Gastroesophageal sphincter (tissue), 4 donors: ENCODE measurements around the gene CNPY2. TPM values are rescaled to one million over a fixed set of nuclear protein-coding genes. Genes with fewer than 3 reads are reported as not detected.
"Not testable (repeated sequence)": the region's sequence is repeated elsewhere in the genome, so short reads cannot be mapped to it uniquely, and the experiment has no call there.

Source experiments
- ATAC-seq: fragments of 150-250 bp; one replicate; pipeline ENCODE4 v1.9.1; 2016; ENCODE audit warnings: mild to moderate bottlenecking, moderate library complexity
- H3K27ac ChIP-seq, 4 donors: fragments of 200-600 bp; sonication (generic) in 3 of 4; 1 replicate in 3 of 4; 2 replicates in 1 of 4; pipeline ENCODE4 v1.5.1; 2016 to 2019
- H3K27me3 ChIP-seq: fragments of 200-600 bp; sonication (generic); one replicate; pipeline ENCODE4 v1.5.1; 2019
- H3K36me3 ChIP-seq, 2 donors: fragments of 200-600 bp; sonication (generic); one replicate each; pipeline ENCODE4 v1.5.1; 2019; ENCODE audit warnings: control low read depth in 1 of 2
- H3K4me1 ChIP-seq, 3 donors: fragments of 200-600 bp; sonication (generic); 1 replicate in 2 of 3; 2 replicates in 1 of 3; pipeline ENCODE4 v1.5.1; 2016 to 2019; ENCODE audit warnings: control low read depth in 2 of 3
- H3K4me3 ChIP-seq, 2 donors: fragments of 200-600 bp; sonication (generic); one replicate each; pipeline ENCODE4 v1.5.1; 2019; ENCODE audit warnings: mild to moderate bottlenecking in 1 of 2, moderate library complexity in 1 of 2
- H3K9me3 ChIP-seq, 3 donors: fragments of 200-600 bp; sonication (generic); one replicate each; pipeline ENCODE4 v1.5.1; 2017 to 2019; ENCODE audit warnings: control low read depth in 2 of 3
- EP300 ChIP-seq: sonication (generic); formaldehyde crosslinking; IDR thresholded peaks from one replicate; pipeline ENCODE4 v1.6.1; 2017; ENCODE audit warnings: antibody characterized with exemption, mild to moderate bottlenecking
- POLR2A ChIP-seq, 2 donors: fragments of 450-650 bp; IDR thresholded peaks; one replicate each; pipeline ENCODE4 v1.6.1; 2017; ENCODE audit warnings: antibody characterized with exemption in 2 of 2, mild to moderate bottlenecking in 2 of 2, moderate library complexity in 1 of 2
- POLR2AphosphoS5 ChIP-seq: sonication (generic); formaldehyde crosslinking; IDR thresholded peaks from one replicate; pipeline ENCODE4 v1.6.1; 2017; ENCODE audit warnings: antibody characterized with exemption
- WGBS, 2 donors: methylation state at CpG; one replicate each; pipeline ENCODE4 v1.1.5; 2018; ENCODE audit warnings: low coverage in 1 of 2; 5-methylcytosine and 5-hydroxymethylcytosine counted together
- total RNA-seq, 4 donors: library from RNA; depleted of rRNA; stranded (reverse); fragments of >200 nt; gene quantifications; one replicate each; pipeline ENCODE4 v1.1.0, GENCODE V29; 2016
- TF ChIP-seq, protein P1 (sequence below), 4 experiments: fragments of 200-600 bp in 2 of 4; fragments of 450-650 bp in 2 of 4; sonication (generic) in 1 of 4; IDR thresholded peaks; one replicate each; pipeline ENCODE4 v1.5.1; 2017 to 2019; ENCODE audit warnings: antibody characterized with exemption in 4 of 4, mild to moderate bottlenecking in 2 of 4, moderate library complexity in 2 of 4

CNPY2 gene
- total RNA-seq, 4 donors from 2014 or later, result 55.7 to 82.0 (median 65.2) TPM

DNA sequence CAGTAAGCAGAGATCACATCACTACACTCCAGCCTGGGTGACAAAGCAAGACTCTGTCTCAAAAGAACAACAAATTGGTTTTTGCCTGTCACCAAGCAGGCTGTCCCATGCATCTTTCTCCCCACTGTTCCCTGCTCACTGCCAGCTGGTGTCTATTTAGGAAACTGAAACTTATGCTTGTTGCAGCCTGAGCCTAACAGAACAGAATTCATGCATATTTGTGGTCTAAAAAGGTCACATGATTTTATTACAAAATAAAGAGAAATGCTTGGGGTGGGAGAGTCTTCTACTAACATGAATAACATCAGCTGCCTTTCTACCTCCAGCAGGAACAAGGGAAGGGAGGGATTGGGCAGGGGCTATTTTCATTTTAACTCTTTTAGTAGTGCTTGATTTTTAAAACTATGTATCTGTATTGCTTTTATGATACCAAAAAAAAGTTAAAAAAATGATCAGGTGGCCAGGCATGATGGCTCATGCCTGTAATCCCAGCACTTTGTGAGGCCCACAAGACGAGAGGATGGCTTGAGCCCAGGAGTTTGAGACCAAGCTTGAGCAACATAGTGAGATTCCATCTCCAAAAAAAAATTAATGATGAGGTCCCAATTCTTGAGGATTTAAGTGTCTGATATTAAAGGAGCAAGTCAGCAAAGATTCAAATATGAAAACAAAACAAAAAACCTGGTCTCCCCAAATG is 43.2 kb upstream of the CNPY2 start:
- no peaks in the 10 kb centered on the region for H3K9me3 ChIP-seq
- ATAC-seq, result no peak
- H3K4me1 ChIP-seq, result peaks cover 7 to 31% (median 9%) of the 10 kb centered on the region in 3 donors
- TF ChIP-seq, protein P1, sequence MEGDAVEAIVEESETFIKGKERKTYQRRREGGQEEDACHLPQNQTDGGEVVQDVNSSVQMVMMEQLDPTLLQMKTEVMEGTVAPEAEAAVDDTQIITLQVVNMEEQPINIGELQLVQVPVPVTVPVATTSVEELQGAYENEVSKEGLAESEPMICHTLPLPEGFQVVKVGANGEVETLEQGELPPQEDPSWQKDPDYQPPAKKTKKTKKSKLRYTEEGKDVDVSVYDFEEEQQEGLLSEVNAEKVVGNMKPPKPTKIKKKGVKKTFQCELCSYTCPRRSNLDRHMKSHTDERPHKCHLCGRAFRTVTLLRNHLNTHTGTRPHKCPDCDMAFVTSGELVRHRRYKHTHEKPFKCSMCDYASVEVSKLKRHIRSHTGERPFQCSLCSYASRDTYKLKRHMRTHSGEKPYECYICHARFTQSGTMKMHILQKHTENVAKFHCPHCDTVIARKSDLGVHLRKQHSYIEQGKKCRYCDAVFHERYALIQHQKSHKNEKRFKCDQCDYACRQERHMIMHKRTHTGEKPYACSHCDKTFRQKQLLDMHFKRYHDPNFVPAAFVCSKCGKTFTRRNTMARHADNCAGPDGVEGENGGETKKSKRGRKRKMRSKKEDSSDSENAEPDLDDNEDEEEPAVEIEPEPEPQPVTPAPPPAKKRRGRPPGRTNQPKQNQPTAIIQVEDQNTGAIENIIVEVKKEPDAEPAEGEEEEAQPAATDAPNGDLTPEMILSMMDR (IDR thresholded peaks at IDR 0.05), result no peak
- no peak for TF ChIP-seq EP300
- no peaks in the 10 kb centered on the region for H3K27me3 ChIP-seq
- H3K4me3 ChIP-seq, result peak overlapping the region; percentile 62 to 89
- H3K36me3 ChIP-seq, result peaks cover 0 to 27% of the 10 kb centered on the region in 2 donors
- WGBS, 2 donors, result 0 to 17% methylated on average over 1 of the region's 1 CpG
- H3K27ac ChIP-seq, result peak overlapping the region; percentile 6 to 92 (median 92)

DNA sequence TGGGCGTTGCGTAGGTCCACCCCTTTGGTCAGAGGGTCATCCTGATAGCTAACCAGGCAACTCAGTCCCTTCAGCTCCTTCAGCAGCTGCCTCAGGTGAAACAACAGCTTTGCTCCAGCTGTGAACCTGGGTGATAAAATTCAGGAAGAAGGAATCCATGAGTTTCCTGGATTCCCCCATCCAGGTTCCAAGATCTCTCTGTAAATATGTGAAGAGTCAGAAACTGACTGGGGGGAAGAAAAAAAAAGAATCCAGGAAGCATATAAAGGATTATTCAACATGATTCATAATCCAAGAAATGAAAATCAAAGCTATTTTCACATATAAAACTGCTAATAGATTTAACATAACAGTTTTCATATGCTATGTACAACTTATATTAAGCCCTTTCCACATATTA is 35.5 kb upstream of the CNPY2 start:
- WGBS, 2 donors, result no CpG with 5 or more reads among the region's 2 CpGs
- no peaks in the 10 kb centered on the region for H3K9me3 ChIP-seq
- no peak overlapping the region for H3K27ac ChIP-seq
- H3K27me3 ChIP-seq, result no peaks in the 10 kb centered on the region
- no peak overlapping the region for H3K4me3 ChIP-seq
- H3K36me3 ChIP-seq, result peaks cover 0 to 100% of the 10 kb centered on the region in 2 donors
- TF ChIP-seq, protein P1 (IDR thresholded peaks at IDR 0.05), result no peak
- TF ChIP-seq POLR2A (IDR thresholded peaks at IDR 0.05) (no peak), POLR2AphosphoS5 (no peak), EP300 (no peak)
- no peak for ATAC-seq
- no peaks in the 10 kb centered on the region for H3K4me1 ChIP-seq

DNA sequence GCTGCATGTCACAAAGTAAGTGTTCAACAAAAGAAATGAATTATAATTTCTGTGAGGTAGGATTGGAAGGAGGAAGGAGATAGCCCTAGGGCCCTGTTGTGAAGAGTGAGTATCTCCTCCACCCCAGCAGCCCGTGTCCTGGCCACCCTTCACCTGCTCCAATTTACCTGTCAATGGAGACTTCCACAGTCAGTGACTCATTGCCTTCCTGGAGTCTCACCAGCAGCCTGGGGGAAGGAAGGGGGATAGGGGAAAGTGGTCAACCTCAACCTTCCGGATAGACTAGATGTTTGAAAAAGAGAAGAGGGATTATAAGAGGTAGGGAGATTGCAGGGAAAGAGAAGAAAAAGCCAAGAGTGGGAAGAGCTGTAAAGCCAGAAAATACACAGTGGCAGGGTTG is 34.9 kb upstream of the CNPY2 start:
- Histone ChIP-seq H3K27me3 (no peaks in the 10 kb centered on the region), H3K4me1 (no peaks in the 10 kb centered on the region), H3K27ac (no peak overlapping the region), H3K36me3 (peaks cover 0 to 100% of the 10 kb centered on the region in 2 donors), H3K4me3 (no peak overlapping the region), H3K9me3 (no peaks in the 10 kb centered on the region)
- TF ChIP-seq EP300 (no peak), POLR2AphosphoS5 (no peak), POLR2A (IDR thresholded peaks at IDR 0.05) (no peak)
- TF ChIP-seq, protein P1 (IDR thresholded peaks at IDR 0.05), result no peak
- no peak for ATAC-seq
- WGBS, 2 donors, result 86 to 88% methylated on average over 1 of the region's 2 CpGs

DNA sequence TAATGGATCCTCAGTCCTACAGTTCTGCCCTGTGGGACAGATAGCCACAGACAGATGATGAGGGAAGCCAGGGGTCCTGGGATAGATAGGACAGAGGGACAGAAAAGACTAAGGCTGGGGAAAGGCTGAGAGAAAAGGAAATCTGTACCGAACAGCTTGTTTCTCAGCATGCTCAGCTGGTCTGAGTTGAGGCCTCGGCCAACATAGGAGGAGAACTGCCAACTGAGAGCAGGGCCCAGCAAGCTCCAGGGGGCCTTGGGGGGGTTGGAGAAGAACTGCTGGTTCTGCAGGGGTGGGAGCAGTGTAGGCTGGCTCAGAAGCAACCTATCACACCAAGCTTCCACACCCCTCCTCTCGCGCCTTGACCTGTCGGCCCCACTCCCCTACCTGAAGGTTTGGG is 33.0 kb upstream of the CNPY2 start:
- H3K36me3 ChIP-seq, result peaks cover 0 to 100% of the 10 kb centered on the region in 2 donors
- TF ChIP-seq, protein P1 (IDR thresholded peaks at IDR 0.05), result no peak
- TF ChIP-seq POLR2A (IDR thresholded peaks at IDR 0.05) (no peak), EP300 (no peak), POLR2AphosphoS5 (no peak)

DNA sequence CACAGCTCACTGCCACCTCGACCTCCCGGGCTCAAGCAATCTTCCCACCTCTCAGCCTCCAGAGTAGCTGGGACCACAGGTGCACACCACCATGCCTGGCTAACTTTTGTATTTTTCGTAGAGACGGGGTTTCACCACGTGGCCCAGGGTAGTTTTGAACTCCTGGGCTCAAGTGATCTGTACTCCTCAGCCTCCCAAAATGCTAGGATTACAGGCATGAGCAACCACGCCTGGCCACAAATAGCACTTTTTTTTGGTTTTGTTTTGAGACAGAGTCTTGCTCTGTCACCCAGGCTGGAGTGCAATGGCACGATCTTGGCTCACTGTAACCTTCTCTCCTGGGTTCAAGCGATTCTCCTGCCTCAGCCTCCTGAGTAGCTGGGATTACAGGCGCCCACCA is 31.5 kb upstream of the CNPY2 start:
- H3K27ac ChIP-seq, ATAC-seq, H3K4me3 ChIP-seq, H3K27me3 ChIP-seq, H3K4me1 ChIP-seq, H3K9me3 ChIP-seq: not testable (repeated sequence)
- H3K36me3 ChIP-seq, result peaks cover 0 to 100% of the 10 kb centered on the region in 2 donors
- WGBS, 2 donors, result 97 to 100% methylated on average over 1 to 4 of the region's 9 CpGs

More for the DNA sequence above, 33.0 kb upstream of the CNPY2 start:
- Histone ChIP-seq H3K4me1 (no peaks in the 10 kb centered on the region), H3K4me3 (no peak overlapping the region), H3K27ac (no peak overlapping the region), H3K27me3 (no peaks in the 10 kb centered on the region), H3K9me3 (no peaks in the 10 kb centered on the region)
- ATAC-seq, result no peak
- 69 to 80% methylated on average over 1 to 2 of the region's 5 CpGs for WGBS, 2 donors
